ENCODE measurements around the gene COL25A1.
"Not testable (repeated sequence)": the region's sequence is repeated elsewhere in the genome, so short reads cannot be mapped to it uniquely, and the experiment has no call there.

Gene COL25A1

GRCh38 chr4:109011241-109012026 is 291.0 kb downstream of the COL25A1 start:
- no peak for DNase-seq (ENCODE audit: low read depth in 2 of 2)

GRCh38 chr4:109010521-109010920 is 291.9 kb downstream of the COL25A1 start:
- DNase-seq (ENCODE audit: low read depth in 2 of 2) = no peak

- no peak for DNase-seq (ENCODE audit: low read depth in 2 of 2)
Measured at GRCh38 chr4:109009909-109010308, 292.5 kb downstream of the COL25A1 start.

GRCh38 chr4:109007976-109008375 is 294.5 kb downstream of the COL25A1 start:
- DNase-seq (ENCODE audit: low read depth in 2 of 2) = no peak

GRCh38 chr4:109005523-109005922 is 296.9 kb downstream of the COL25A1 start:
- DNase-seq (ENCODE audit: low read depth in 2 of 2) = no peak

GRCh38 chr4:109004418-109004817 is 298.0 kb downstream of the COL25A1 start:
- DNase-seq (ENCODE audit: low read depth in 2 of 2) = no peak

GRCh38 chr4:109003964-109004363 is 298.5 kb downstream of the COL25A1 start:
- no peak for DNase-seq (ENCODE audit: low read depth in 2 of 2)

- no peak for DNase-seq (ENCODE audit: low read depth in 2 of 2)
Measured at GRCh38 chr4:108991551-108992328, 310.7 kb downstream of the COL25A1 start.

GRCh38 chr4:108988464-108989195 is 313.8 kb downstream of the COL25A1 start:
- DNase-seq (ENCODE audit: low read depth in 2 of 2) = no peak

GRCh38 chr4:108984495-108984894 is 318.0 kb downstream of the COL25A1 start:
- DNase-seq (ENCODE audit: low read depth in 2 of 2) = not testable (repeated sequence)

- no peak for DNase-seq (ENCODE audit: low read depth in 2 of 2)
Measured at GRCh38 chr4:108982402-108983185, 319.9 kb downstream of the COL25A1 start.

GRCh38 chr4:108980455-108981239 is 321.8 kb downstream of the COL25A1 start:
- DNase-seq (ENCODE audit: low read depth in 2 of 2) = no peak

GRCh38 chr4:108979759-108980158 is 322.7 kb downstream of the COL25A1 start:
- DNase-seq (ENCODE audit: low read depth in 2 of 2) = no peak

- DNase-seq (ENCODE audit: low read depth in 2 of 2) = no peak
Measured at GRCh38 chr4:108978066-108978465, 324.4 kb downstream of the COL25A1 start.

GRCh38 chr4:108972613-108973283 is 329.7 kb downstream of the COL25A1 start:
- no peak for DNase-seq (ENCODE audit: low read depth in 2 of 2)

GRCh38 chr4:108971473-108971872 is 331.0 kb downstream of the COL25A1 start:
- no peak for DNase-seq (ENCODE audit: low read depth in 2 of 2)

GRCh38 chr4:108965472-108966076 is 336.9 kb downstream of the COL25A1 start:
- no peak for DNase-seq (ENCODE audit: low read depth in 2 of 2)

GRCh38 chr4:108965016-108965415 is 337.4 kb downstream of the COL25A1 start:
- no peak for DNase-seq (ENCODE audit: low read depth in 2 of 2)

GRCh38 chr4:108963910-108964309 is 338.5 kb downstream of the COL25A1 start:
- DNase-seq (ENCODE audit: low read depth in 2 of 2) = no peak

- DNase-seq (ENCODE audit: low read depth in 2 of 2) = no peak
Measured at GRCh38 chr4:108959491-108959890, 343.0 kb downstream of the COL25A1 start.
